HG03378 (cell line): ENCODE data around the gene RNASET2.
"Not testable (repeated sequence)": the region's sequence is repeated elsewhere in the genome, so short reads cannot be mapped to it uniquely, and the experiment has no call there.

Experiments used
- ATAC-seq: cut with Tn5 transposase; IDR thresholded peaks from one replicate; pipeline ENCODE4 v1.9.1; 2021; ENCODE audit warnings: mild to moderate bottlenecking, moderate library complexity; ENCODE audit not compliant: unreplicated experiment

RNASET2 gene

DNA sequence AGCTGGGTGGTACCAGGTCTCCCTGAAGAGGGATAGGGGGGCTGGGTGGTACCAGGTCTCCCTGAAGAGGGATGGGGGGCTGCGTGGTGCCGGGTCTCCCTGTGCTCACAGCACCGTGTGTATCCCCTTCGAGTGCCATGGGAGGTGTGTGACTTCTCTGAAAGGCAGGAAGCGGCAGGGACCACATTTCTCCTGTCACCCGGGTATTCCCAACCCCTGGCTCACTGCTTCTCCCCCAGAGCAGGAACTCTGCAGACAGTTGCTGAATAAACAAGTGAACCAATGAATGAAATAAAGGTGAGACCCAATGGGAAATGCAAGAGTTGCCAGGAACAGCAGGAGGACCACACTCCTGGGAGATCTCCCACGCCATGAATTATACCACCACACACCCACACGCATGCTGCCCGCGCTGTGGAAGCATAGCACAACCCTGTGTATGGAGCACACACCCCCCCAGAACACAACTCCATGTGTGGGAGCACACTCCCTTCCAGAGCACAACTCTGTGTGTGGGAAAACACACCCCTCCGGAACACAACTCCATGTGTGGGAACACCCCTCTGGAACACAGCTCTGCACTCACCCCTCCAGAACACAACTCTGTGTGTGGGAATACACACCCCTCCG, 50.7 kb downstream of the RNASET2 start:
- ATAC-seq, result no peak

DNA sequence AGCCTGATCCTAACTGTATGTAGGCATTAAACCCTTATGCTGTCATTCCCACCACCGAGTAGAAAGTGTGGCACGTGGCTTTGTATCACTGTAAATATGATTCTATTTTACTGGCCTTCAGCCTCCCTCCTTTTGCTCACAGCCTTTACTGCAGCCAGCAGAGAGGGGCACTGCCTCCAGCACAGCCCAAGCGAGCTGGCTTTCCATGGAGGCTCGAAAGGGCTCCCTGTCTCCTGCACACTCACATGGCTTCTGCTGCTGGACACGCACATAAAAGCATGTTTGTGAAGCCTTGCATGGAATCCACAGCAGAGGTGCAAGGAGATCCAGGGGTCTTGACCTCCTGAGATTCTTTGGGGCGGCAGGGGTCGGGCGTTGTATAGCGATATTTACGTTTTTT, 51.3 kb downstream of the RNASET2 start:
- ATAC-seq, result no peak

DNA sequence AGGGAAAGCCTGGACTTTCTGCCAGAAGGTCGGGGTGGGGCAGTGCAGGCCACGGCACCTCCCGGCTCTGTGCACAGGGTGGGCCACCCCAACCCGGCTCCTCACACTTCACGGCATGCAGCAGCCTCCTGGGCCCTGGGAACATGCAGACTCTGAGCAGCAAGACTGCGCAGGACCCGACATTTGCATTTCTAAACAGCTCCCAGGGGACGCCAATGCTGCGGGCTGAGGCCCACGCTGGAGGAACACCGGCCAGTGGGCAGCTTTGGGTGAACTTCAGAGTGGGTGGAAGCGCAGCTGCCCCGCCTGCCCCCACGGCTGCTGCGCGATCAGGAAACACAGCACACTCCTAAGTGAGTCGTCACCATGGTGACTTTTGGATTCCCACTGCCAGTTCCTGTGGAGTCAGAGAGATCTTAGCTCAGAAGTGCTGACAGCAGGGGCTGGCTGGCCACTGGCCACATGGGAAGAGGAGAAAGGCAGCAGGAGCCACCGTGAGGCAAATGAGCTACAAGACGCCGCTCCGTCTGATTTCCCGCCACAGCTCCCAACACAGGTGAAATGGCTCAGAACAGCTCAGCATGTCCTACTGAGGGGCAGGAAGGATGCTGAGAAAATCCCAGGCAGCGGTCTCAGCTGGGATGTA, 52.1 kb downstream of the RNASET2 start:
- no peak for ATAC-seq

DNA sequence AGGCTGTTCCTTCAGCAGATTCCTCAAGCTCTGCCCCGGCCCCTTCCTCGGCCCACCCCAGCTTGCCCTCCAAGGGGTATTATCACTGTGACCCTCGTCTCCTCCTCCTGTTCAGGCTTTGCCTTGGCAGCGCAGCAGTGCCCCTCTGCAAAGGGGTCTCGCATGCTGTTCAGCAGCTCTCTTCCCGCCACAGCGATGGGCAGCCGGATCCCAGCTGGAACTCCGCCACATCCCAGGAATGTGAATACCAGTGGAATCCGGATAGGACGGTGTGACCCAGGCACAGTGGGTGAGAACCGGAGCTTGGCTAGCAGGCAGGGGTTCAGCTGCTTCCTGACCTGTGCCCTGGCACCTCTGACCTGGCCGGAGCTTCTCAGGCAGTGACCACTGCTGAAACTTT, 52.9 kb downstream of the RNASET2 start:
- ATAC-seq, result no peak

DNA sequence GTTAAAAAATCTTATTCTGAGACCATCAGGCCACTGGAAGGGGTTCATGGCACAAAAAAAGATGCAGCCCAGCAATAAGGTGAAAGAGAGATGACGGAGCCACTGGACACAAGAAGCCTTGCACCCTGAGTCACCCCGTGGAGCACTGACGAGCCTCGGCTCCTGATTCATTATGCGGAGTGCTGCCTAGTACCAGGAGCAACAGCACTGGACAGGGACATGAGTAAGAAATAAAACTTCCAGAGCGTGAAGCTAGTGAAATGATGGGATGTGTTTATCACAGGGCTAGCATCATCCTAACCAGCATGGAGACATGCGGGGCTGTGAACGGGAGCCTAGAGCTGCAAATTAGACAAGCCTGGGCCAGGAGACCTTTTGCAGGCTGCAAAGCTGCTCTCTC, 53.3 kb downstream of the RNASET2 start:
- no peak for ATAC-seq

DNA sequence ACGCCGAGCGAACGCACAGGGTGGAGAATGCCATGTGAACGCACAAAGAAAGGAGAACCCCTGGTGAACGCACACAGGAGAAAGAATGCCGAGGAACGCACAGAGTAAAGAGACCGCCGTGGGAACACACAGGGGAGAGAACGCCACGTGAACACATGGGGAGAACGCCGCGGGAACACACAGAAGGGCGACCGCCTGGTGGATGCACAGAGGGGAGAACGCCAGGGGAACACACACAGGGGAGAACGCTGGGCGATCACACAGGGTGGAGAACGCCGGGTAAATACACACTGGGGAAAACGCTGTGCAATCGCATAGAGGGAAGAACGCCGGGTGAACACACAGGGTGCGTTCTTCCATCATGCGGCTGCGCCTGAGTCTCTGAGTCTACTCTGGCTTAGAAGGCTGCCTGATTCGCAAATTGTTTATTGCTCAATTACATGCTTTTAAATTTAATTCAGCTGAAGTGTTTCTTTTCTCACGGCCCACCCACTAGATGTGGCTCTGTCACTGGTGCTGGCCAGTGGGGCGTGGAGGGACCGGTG, 54.1 kb downstream of the RNASET2 start:
- no peak for ATAC-seq

DNA sequence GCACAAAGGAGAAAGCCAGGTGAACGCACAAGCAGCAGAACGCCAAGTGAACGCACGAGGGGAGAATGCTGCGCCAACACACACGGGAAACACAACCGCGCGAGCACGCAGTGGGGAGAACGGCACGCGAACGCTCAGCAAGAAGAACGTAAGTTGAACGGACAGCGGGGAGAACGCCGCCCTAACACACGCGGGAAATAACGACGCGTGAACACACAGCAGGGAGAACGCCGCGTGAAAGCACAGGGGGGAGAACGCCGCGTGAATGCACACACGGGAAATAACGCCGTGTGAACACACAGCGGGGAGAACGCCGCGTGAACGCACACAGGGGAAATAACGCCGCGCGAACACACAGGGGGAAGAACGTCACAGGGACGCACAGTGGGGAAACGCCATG, 54.7 kb downstream of the RNASET2 start:
- no peak for ATAC-seq

DNA sequence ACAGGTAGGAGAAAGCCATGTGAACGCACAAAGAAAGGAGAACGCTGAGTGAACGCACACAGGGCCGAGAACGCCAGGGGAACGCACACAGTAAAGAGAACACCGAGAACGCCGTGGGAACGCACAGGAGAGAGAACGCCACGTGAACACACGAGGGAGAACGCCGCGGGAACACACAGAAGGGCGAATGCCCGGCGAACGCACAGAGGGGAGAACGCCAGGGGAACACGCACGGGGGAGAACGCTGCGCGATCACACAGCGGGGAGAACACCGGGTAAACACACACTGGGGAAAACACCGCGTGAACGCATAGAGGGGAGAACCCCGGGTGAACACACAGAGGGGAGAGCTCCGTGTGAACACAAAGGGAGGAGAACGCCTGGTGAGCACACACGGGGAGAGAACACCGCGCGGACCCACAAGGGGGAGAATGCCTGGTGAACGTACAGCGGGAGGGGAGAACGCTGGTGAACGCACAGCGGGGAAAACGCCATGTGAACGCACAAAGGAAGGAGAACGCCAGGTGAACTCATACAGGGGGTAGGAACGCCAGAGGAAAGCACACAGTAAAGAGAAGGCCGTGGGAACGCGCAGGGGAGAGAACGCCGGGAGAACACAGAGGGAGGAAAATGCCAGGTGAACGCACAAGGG, 55.3 kb downstream of the RNASET2 start:
- no peak for ATAC-seq

DNA sequence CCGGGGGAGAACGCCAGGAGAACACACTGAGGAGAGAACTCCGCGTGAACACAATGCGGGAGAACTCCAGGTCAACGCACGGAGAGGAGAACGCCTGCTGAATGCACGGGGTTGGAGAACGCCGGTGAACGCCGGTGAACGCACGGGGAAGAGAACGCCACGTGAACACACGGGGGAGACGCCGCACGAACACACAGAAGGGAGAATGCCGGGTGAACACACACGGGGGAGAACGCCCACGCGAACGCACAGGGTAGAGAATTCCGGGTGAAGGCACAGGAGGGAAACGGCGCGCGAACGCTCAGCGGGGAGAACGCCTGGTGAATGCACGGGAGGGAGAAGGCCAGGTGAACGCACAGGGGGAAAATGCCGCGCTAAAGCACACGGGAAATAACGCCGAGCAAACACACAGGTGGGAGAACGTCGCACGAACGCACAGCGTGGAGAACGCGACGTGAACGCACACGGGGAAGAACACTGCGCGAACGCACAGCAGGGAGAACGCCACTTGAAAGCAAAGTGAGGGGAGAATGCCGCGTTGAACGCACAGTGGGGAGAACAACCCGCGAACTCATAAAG, 56.1 kb downstream of the RNASET2 start:
- ATAC-seq, result no peak

DNA sequence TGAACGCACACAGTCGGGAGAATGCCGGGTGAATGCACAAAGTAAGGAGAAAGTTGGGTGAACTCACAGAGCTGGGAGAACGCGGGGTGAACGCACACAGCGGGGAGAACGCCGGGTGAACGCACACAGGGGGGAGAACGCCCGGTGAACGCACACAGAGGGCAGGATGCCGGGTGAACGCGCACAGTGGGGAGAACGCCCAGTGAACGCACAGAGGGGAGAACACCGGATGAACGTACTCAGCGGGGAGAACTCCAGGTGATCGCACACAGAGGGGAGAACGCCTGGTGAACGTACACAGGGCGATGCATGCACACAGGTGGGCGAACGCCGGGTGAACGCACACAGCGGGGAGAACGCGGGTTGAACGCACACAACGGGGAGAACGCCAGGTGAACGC, 57.4 kb downstream of the RNASET2 start:
- ATAC-seq, result no peak

DNA sequence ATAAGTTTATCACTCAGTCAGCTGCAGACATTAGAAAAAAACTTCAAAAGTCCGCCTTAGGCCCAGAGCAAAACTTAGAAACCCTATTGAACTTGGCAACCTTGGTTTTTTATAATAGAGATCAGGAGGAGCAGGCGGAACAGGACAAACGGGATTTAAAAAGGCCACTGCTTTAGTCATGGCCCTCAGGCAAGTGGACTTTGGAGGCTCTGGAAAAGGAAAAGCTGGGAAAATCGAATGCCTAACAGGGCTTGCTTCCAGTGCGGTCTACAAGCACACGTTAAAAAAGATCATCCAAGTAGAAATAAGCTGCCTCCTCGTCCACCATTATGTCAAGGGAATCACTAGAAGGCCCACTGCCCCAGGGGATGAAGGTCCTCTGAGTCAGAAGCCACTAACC, 61.7 kb downstream of the RNASET2 start:
- not testable (repeated sequence) for ATAC-seq

DNA sequence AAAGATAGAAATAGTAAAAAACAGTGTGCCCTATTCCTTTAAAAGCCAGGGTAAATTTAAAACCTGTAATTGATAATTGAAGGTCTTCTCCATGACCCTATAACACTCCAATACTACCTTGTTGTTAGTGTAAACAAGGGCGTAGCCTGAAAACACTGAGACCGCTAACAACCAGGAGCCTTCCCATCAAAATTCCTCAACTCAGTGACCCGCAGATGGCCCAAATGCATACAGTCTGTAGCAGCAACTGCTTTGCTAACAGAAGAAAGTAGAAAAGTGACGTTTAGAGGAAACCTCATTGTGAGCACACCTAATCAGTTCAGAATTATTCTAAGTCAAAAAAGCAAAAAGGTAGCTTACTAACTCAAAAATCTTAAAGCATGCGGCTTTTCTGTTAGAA, 63.9 kb downstream of the RNASET2 start:
- ATAC-seq, result not testable (repeated sequence)

DNA sequence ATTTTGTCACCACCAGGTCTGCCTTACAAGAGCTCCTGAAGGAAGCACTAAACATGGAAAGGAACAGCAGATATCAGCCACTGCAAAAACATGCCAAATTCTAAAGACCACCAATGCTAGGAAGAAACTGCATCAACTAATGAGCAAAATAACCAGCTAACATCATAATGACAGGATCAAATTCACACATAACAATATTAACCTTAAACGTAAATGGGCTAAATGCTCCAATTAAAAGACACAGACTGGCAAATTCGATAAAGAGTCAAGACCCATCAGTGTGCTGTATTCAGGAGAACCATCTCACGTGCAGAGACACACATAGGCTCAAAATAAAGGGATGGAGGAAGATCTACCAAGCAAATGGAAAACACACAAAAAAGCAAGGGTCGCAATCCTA, 69.6 kb downstream of the RNASET2 start:
- not testable (repeated sequence) for ATAC-seq

DNA sequence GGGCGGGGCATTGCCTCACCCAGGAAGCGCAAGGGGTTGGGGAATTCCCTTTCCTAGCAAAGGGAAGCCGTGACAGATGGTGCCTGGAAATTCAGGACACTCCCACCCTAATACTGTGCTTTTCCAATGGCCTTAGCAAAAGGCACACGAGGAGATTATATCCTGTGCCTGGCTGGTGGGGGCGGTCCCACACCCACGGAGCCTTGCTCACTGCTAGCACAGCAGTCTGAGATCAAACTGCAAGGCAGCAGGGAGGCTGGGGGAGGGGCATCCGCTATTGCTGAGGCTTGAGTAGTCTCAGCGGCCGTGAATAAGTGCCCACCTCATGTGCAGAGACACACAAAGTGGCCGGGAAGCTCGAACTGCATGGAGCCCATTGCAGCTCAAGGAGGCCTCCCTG, 71.4 kb downstream of the RNASET2 start:
- ATAC-seq, result not testable (repeated sequence)

DNA sequence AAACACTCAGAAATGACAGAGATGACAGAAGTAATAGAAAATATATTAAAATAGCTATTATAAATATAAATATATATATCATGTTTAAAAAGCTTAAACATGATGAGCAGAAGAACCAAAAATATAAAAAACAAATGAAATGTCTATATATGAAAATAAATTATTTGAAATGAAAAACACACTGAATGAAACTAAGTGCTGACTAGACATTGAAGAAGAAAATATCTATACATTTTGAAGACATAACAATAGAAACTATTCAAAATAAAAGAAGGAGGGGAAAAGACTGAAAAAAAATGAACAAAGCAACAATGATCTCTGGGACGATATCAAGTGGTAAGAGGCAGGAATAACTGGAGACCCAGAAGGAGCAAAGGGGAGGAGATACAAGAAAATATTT, 76.8 kb downstream of the RNASET2 start:
- no peak for ATAC-seq
